Caco-2 (cell line): Measurements from ENCODE around the gene CASQ2. TPM values are rescaled to one million over a fixed set of nuclear protein-coding genes. Genes with fewer than 3 reads are reported as not detected.

ENCODE experiments used
- BruUV-seq: library from RNA; stranded (reverse); fragments of 400-500 nt; replicated peaks from 2 replicates; lab custom pipeline; 2021; lab: Mats Ljungman, UMichigan
- CTCF ChIA-PET: fragments of 300-600 bp; sonication (Branson Sonifier 250); formaldehyde crosslinking; loops from one replicate; lab custom pipeline; 2022; ENCODE audit warnings: antibody characterized with exemption; lab: Charles Lee
- POLR2A ChIA-PET: fragments of 300-600 bp; sonication (Branson Sonifier 250); formaldehyde crosslinking; loops from one replicate; lab custom pipeline; 2022; ENCODE audit warnings: antibody characterized with exemption; lab: Charles Lee
- DNase-seq, 2 experiments: peaks; one replicate each; pipeline versions ENCODE4 v3.0.0 to v3.0.0-alpha.2; 2020 to 2022
- H3K27me3 ChIP-seq: replicated peaks from 2 replicates; pipeline ENCODE4 v1.6.0; 2011; ENCODE audit warnings: low read length; ENCODE audit not compliant: control insufficient read depth, insufficient read depth
- H3K36me3 ChIP-seq: 2 replicates; pipeline ENCODE4 v1.5.1; 2011; ENCODE audit warnings: low read length; ENCODE audit not compliant: control insufficient read depth, insufficient read depth
- H3K4me1 ChIP-seq: fragments of 250-450 bp; sonication (Bioruptor Pico); 2 replicates; pipeline ENCODE4 v1.5.1; 2020; ENCODE audit warnings: mild to moderate bottlenecking
- H3K4me3 ChIP-seq: 2 replicates; pipeline ENCODE4 v1.5.1; 2011; ENCODE audit warnings: low read depth, mild to moderate bottlenecking, control low read depth, low read length
- H3K9me3 ChIP-seq: fragments of 250-450 bp; sonication (Bioruptor Pico); 2 replicates; pipeline ENCODE4 v1.5.1; 2020; ENCODE audit warnings: mild to moderate bottlenecking, moderate library complexity
- H3K27ac Mint-ChIP-seq: one replicate; pipeline ENCODE4 v1.8.0; 2022; ENCODE audit warnings: mixed read lengths; ENCODE audit not compliant: unreplicated experiment
- H3K27me3 Mint-ChIP-seq: one replicate; pipeline ENCODE4 v1.8.0; 2022; ENCODE audit warnings: mixed read lengths; ENCODE audit not compliant: insufficient read depth, unreplicated experiment
- H3K36me3 Mint-ChIP-seq: one replicate; pipeline ENCODE4 v1.8.0; 2022; ENCODE audit warnings: mild to moderate bottlenecking, mixed read lengths; ENCODE audit not compliant: insufficient read depth, unreplicated experiment
- H3K4me1 Mint-ChIP-seq: one replicate; pipeline ENCODE4 v1.8.0; 2022; ENCODE audit warnings: low read depth, mixed read lengths; ENCODE audit not compliant: unreplicated experiment
- H3K4me3 Mint-ChIP-seq: one replicate; pipeline ENCODE4 v1.8.0; 2022; ENCODE audit warnings: mild to moderate bottlenecking, moderate library complexity, mixed read lengths; ENCODE audit not compliant: unreplicated experiment
- H3K9me3 Mint-ChIP-seq: one replicate; pipeline ENCODE4 v1.8.0; 2022; ENCODE audit warnings: mixed read lengths; ENCODE audit not compliant: unreplicated experiment
- CTCF ChIP-seq, 2 experiments: fragments of 200-600 bp in 1 of 2; IDR thresholded peaks; 1 replicate in 1 of 2; 2 replicates in 1 of 2; pipeline versions ENCODE4 v1.5.1 to v1.8.0; 2011 to 2022; ENCODE audit warnings: antibody characterized with exemption in 1 of 2, control low read depth in 1 of 2, inconsistent platforms in 1 of 2, low read depth in 1 of 2, low read length in 1 of 2, mild to moderate bottlenecking in 1 of 2, moderate library complexity in 1 of 2; ENCODE audit not compliant: insufficient read depth in 1 of 2, severe bottlenecking in 1 of 2, unreplicated experiment in 1 of 2
- intact Hi-C: fragments of 100-400 bp; cut with micrococcal nuclease; formaldehyde crosslinking; loops from one replicate; pipeline ENCODE4 v1.10.0; 2022; ENCODE audit not compliant: unreplicated experiment
- total RNA-seq: library from RNA; stranded (reverse); gene quantifications from 2 replicates; pipeline ENCODE4 v1.2.3, GENCODE V29; 2022

Gene CASQ2
- total RNA-seq, 1 experiment from 2014 or later, result 0.18 TPM

DNA sequence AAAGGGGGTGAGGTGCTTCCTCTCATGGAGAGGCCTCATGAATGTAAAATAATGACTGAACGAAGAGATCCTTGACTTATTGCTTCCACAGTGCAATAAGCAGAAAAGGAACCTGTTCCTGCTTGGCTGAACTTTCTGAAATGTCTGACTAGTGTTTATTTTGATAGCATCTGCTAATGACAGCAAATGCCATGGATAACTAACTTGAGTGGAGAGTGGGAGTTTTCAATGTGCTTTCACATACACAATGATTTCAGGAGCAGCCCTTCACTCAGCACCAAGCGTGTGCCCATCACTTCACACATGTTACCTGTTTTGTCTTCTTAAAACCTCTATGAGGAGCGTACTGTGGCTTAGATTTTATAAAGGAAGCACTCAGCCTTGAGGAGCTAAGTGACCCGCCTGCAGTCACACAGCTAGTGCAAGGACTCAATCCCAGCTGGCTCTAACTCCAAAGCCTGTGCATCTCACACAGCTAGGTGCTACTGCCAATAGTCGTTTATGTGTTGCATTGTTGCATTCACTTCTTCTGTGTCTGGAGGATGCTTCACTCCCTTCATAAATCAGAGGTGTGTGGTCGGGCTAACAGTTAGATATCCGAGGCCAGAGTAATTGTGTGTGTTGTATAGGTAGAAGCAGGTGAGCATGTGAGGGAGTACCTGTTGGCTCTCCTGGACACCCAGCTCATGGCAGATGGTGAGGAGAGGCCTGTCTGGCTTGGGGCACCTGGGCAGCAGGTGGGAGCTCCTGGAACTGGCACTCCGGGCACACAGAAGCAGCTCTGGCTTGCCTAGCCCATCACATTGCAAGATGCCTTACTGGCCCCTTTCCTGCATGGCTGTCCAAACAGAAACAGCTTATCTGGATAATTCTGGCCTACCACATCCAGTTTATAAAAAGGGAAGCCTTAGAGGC lies 12.8 kb downstream of the CASQ2 start:
- POLR2A ChIA-PET, result no interaction called here
- H3K27me3 Mint-ChIP-seq, result no peaks in the 10 kb centered on the region
- no peak for TF ChIP-seq CTCF (IDR thresholded peaks at IDR 0.05; ENCODE audit: insufficient read depth in 1 of 2, low read depth in 1 of 2, low read length in 1 of 2, severe bottlenecking in 1 of 2, unreplicated experiment in 1 of 2)
- DNase-seq, result no peak
- Histone ChIP-seq H3K9me3 (no peaks in the 10 kb centered on the region), H3K4me1 (no peaks in the 10 kb centered on the region), H3K36me3 (no peaks in the 10 kb centered on the region), H3K27me3 (no peaks in the 10 kb centered on the region), H3K4me3 (no peak overlapping the region)
- H3K36me3 Mint-ChIP-seq, result peaks cover 5% of the 10 kb centered on the region
- H3K9me3 Mint-ChIP-seq, result peaks cover 12% of the 10 kb centered on the region
- CTCF ChIA-PET, result no interaction called here
- peaks cover 7% of the 10 kb centered on the region for H3K4me1 Mint-ChIP-seq
- intact Hi-C loops, result no loop called here
- H3K27ac Mint-ChIP-seq, result no peak overlapping the region
- H3K4me3 Mint-ChIP-seq, result no peak overlapping the region
- BruUV-seq, result no TSS peak

DNA sequence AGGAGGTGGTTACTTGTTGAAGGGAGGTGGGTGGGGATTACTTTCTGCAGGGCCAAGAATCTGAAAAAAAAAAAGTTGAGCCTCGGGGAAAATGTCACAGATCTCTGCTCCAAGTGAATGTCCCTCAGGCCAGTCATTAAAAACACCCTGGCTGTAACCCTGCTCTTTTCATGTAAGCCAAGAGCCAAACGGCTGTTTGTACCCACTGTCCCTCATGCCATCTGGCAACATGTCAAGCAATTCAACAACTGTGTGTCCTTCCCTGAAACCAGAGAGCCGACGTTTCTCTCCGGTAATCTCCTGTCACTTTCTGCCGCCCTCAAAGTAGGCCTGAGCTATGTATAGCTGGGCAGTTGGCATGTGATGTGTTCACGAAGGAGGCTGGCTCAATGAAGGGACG lies 14.7 kb downstream of the CASQ2 start:
- DNase-seq, result no peak
- intact Hi-C loops, result no loop called here
- Mint-ChIP-seq H3K27me3 (no peaks in the 10 kb centered on the region), H3K36me3 (peaks cover 5% of the 10 kb centered on the region), H3K4me1 (peaks cover 7% of the 10 kb centered on the region), H3K4me3 (no peak overlapping the region), H3K27ac (no peak overlapping the region), H3K9me3 (peaks cover 6% of the 10 kb centered on the region)
- H3K4me3 ChIP-seq, result no peak overlapping the region
- no peaks in the 10 kb centered on the region for H3K4me1 ChIP-seq
- no peak for TF ChIP-seq CTCF (IDR thresholded peaks at IDR 0.05; ENCODE audit: insufficient read depth in 1 of 2, low read depth in 1 of 2, low read length in 1 of 2, severe bottlenecking in 1 of 2, unreplicated experiment in 1 of 2)
- no peaks in the 10 kb centered on the region for H3K36me3 ChIP-seq
- no peaks in the 10 kb centered on the region for H3K9me3 ChIP-seq
- CTCF ChIA-PET, result no interaction called here
- H3K27me3 ChIP-seq, result no peaks in the 10 kb centered on the region
- BruUV-seq, result no TSS peak
- POLR2A ChIA-PET, result no interaction called here

- Mint-ChIP-seq H3K27me3 (no peaks in the 10 kb centered on the region), H3K9me3 (peaks cover 4% of the 10 kb centered on the region)
These were observed 15.2 kb downstream of the CASQ2 start for GRCh38 chr1:115753361-115753760.

More at GRCh38 chr1:115753361-115753760, 15.2 kb downstream of the CASQ2 start:
- ChIA-PET CTCF (no interaction called here), POLR2A (no interaction called here)
- TF ChIP-seq CTCF (IDR thresholded peaks at IDR 0.05; ENCODE audit: insufficient read depth in 1 of 2, low read depth in 1 of 2, low read length in 1 of 2, severe bottlenecking in 1 of 2, unreplicated experiment in 1 of 2), result no peak
- Histone ChIP-seq H3K9me3 (no peaks in the 10 kb centered on the region), H3K36me3 (no peaks in the 10 kb centered on the region), H3K27me3 (no peaks in the 10 kb centered on the region), H3K4me3 (no peak overlapping the region), H3K4me1 (no peaks in the 10 kb centered on the region)
- no TSS peak for BruUV-seq
- peaks cover 7% of the 10 kb centered on the region for H3K4me1 Mint-ChIP-seq
- intact Hi-C loops, result no loop called here
- no peak overlapping the region for H3K4me3 Mint-ChIP-seq
- DNase-seq, result no peak
- no peak overlapping the region for H3K27ac Mint-ChIP-seq
- H3K36me3 Mint-ChIP-seq, result peaks cover 5% of the 10 kb centered on the region
